T-helper 1 cell treated with Interleukin-12 subunit alpha and Interleukin-12 subunit beta and Interleukin-4 antibody, amounts not matched to agents 30 μg/mL and 1 μg/mL, for 36 hours (primary cell): ENCODE data around the gene CLOCK.

ENCODE experiments used
- H3K27ac Mint-ChIP-seq: one replicate; pipeline ENCODE4 v1.8.0; 2021; ENCODE audit warnings: mild to moderate bottlenecking, mixed read lengths
- H3K27me3 Mint-ChIP-seq: one replicate; pipeline ENCODE4 v1.8.0; 2021; ENCODE audit warnings: low read depth, mixed read lengths
- H3K36me3 Mint-ChIP-seq: one replicate; pipeline ENCODE4 v1.8.0; 2021; ENCODE audit warnings: low read depth, mixed read lengths
- H3K4me1 Mint-ChIP-seq: one replicate; pipeline ENCODE4 v1.8.0; 2021; ENCODE audit warnings: low read depth, mixed read lengths
- H3K4me3 Mint-ChIP-seq: one replicate; pipeline ENCODE4 v1.8.0; 2021; ENCODE audit warnings: mild to moderate bottlenecking, moderate library complexity, mixed read lengths
- H3K9me3 Mint-ChIP-seq: one replicate; pipeline ENCODE4 v1.8.0; 2021; ENCODE audit warnings: mixed read lengths

Gene CLOCK

DNA sequence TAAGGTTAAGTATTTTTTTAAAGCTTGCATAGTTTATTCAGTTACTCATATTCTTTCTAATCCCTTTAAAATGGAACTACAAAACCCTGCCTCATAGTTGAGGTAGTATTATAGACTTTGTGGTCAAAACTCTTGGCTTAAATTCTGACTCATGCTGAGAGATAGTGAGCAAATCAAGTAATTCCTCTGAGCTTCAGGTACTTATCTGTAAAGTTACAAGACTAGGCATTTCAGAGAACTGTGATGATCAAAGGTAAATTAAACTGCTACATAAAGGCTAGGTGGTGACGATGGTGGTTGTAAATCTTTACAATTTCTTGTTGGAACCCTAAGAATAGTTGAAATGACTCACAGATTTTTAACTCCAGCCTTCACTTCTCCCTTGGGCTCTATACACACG is 3.2 kb upstream of the CLOCK start:
- Mint-ChIP-seq H3K27ac (no peak overlapping the region), H3K9me3 (no peaks in the 10 kb centered on the region), H3K36me3 (peaks cover 2% of the 10 kb centered on the region), H3K27me3 (peaks cover 28% of the 10 kb centered on the region), H3K4me1 (peaks cover 20% of the 10 kb centered on the region), H3K4me3 (no peak overlapping the region)

DNA sequence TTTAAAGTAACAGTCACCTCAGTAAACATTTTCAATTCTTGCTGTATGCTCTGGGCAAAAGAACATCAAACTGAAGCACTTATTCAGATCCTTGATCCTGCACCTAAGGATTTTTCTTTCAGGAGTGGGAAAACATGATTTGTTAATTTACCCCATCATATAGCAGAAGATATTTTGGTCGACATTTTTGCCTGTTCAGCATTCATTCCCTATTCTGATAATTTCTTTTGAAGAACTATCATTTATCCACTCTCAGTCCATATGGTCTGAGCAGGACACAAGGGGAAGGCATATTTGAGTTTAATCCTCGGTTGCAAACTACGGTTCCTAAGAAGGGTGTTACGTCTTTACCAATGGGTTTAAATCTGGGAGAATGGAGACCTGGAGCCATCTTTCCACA is 1.2 kb upstream of the CLOCK start:
- Mint-ChIP-seq H3K4me3 (peak overlapping the region; percentile 87), H3K36me3 (peaks cover 2% of the 10 kb centered on the region), H3K27ac (no peak overlapping the region), H3K9me3 (no peaks in the 10 kb centered on the region), H3K4me1 (peaks cover 28% of the 10 kb centered on the region), H3K27me3 (peaks cover 31% of the 10 kb centered on the region)

DNA sequence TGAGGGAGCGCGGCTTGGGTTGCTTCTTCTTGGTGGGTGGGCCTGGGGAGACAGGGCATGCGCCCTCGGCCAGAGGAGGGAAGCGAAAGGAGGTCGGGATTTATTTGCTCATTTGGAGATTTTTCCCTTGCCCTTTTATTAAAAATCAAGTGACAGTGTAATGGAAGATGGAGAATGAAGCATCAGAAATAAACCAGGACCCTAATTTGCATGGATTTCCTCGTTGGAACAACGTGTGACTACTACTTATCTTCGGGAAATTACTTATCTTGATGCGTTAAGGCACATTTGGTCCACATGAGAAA is 709 bp upstream of the CLOCK start:
- H3K27ac Mint-ChIP-seq = peak overlapping the region; percentile 29
- no peaks in the 10 kb centered on the region for H3K9me3 Mint-ChIP-seq
- H3K4me1 Mint-ChIP-seq = peaks cover 28% of the 10 kb centered on the region

DNA sequence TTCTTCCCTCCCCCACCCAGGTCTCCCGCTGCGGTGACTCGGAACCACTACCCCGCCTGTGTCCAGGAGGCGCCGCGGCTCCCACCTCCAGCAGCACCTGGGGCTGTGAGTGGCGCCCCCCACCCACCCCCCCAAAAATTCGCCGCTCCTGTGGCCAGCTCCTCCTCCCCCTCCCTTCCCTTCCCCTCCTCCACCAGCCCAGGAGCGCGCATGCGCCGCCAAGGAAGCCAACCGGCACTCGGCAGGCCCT is 278 bp downstream of the CLOCK start:
- Mint-ChIP-seq H3K36me3 (peaks cover 2% of the 10 kb centered on the region), H3K9me3 (no peaks in the 10 kb centered on the region), H3K4me1 (peaks cover 28% of the 10 kb centered on the region), H3K4me3 (peak overlapping the region; percentile 87), H3K27me3 (peaks cover 31% of the 10 kb centered on the region), H3K27ac (no peak overlapping the region)

More for the DNA sequence above, 709 bp upstream of the CLOCK start:
- H3K36me3 Mint-ChIP-seq = peaks cover 2% of the 10 kb centered on the region
- peak overlapping the region; percentile 87 for H3K4me3 Mint-ChIP-seq
- peaks cover 31% of the 10 kb centered on the region for H3K27me3 Mint-ChIP-seq

DNA sequence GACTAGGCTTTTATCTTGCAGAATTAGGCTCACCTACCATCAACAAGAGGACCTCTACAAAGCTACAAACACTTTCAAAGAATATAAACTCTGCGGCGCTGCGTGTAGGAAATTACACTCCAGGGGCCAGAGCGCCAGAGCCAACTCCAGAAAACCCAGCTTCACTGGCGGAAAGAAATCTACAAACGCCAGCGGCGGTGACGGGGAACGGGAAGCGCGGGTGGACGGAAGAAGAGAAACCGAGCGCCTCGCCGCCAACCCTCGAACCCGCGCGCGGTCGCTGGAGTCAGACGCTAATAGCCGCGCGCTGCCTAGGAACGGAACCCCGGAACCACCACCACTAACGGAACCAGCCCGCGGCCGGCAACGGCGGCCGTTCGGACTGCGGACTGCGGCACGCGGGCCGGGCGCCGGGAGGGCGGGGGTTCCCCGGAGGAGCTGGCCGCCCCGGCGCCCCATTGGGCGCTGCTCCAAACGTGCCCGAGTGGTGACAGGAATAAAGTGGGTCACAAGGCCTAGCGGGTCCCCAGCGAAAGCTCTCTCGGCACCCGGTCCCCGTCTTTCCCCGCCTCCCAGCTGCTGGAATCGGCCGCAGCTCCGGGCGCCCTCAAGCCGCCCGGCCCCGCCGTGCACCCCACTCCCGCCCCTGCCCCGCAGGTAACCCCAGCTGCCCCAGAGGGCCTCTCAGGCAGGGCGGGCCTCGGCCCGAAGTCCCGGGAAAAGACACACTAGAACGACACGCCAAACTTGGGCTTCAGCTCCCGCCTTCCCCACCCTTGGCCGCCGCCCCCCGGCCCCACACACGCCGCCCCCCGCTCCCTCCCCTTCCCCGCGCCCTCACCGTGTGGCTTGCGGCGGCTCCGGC is 836 bp downstream of the CLOCK start:
- Mint-ChIP-seq H3K4me3 (peak overlapping the region; percentile 90), H3K9me3 (no peaks in the 10 kb centered on the region), H3K27me3 (peaks cover 31% of the 10 kb centered on the region), H3K27ac (peak overlapping the region; percentile 86), H3K4me1 (peaks cover 29% of the 10 kb centered on the region), H3K36me3 (peaks cover 2% of the 10 kb centered on the region)

DNA sequence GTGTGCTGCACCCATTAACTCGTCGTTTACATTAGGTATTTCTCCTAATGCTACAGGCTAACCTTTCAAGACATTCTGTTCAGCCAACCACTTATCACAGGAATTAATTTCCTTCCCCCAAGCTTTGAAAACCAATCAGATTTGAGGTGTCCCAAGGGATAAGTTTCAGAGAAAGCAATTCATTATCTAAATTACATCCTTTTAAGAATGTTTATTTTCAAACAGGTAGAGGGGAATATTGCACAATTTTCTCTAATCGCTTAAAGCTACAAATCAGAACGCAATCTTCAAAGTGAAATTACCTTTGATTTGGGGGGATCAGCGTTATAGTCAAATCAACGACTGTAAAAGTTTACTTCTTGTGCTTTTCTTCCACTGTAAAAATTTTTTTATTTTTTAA is 1.6 kb downstream of the CLOCK start:
- peaks cover 31% of the 10 kb centered on the region for H3K27me3 Mint-ChIP-seq
- H3K27ac Mint-ChIP-seq = peak overlapping the region; percentile 31
- H3K4me1 Mint-ChIP-seq = peaks cover 28% of the 10 kb centered on the region
- peak overlapping the region; percentile 90 for H3K4me3 Mint-ChIP-seq
- H3K36me3 Mint-ChIP-seq = peaks cover 2% of the 10 kb centered on the region
- H3K9me3 Mint-ChIP-seq = no peaks in the 10 kb centered on the region

DNA sequence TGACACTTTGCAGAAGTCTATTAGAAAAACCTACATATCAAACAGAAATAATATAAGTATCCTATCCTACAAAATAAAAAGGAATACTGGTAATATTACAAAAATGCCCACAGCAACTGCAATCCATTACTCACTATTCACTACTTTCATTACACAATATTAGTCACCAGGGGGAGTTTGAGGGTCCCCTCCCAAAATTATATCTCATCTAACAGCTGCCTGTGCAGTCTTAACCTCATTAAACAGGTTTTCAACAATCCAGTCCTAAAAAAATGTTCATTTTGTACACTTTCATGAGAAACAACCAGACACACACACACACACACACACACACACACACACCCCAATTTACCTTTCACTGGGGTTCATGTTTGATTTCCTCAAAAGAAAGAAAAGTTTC is 2.9 kb downstream of the CLOCK start:
- Mint-ChIP-seq H3K27me3 (peaks cover 21% of the 10 kb centered on the region), H3K36me3 (peaks cover 2% of the 10 kb centered on the region), H3K4me1 (peaks cover 30% of the 10 kb centered on the region), H3K4me3 (no peak overlapping the region), H3K27ac (no peak overlapping the region), H3K9me3 (no peaks in the 10 kb centered on the region)

DNA sequence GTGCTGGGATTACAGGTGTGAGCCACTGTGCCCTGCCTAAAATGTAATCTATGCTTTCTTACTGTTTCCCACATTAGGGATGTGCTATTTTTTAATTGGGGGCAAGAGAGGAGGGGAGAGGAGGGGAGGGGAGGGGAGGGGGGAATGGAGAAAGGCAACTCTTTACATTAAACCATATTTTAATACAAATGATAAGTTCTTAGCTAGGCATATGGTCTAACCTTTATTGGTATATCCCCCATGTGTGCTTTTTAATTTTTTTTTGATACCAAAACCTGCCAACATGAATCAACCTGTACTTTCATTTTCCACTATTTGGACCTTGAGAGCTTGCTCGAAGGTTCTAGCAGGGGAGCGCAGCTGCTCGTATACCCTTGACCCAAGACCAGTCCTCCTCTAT is 6.4 kb downstream of the CLOCK start:
- H3K4me1 Mint-ChIP-seq = peaks cover 29% of the 10 kb centered on the region
- peaks cover 4% of the 10 kb centered on the region for H3K27me3 Mint-ChIP-seq
- H3K4me3 Mint-ChIP-seq = no peak overlapping the region
- no peak overlapping the region for H3K27ac Mint-ChIP-seq
- peaks cover 2% of the 10 kb centered on the region for H3K36me3 Mint-ChIP-seq
- H3K9me3 Mint-ChIP-seq = no peaks in the 10 kb centered on the region

DNA sequence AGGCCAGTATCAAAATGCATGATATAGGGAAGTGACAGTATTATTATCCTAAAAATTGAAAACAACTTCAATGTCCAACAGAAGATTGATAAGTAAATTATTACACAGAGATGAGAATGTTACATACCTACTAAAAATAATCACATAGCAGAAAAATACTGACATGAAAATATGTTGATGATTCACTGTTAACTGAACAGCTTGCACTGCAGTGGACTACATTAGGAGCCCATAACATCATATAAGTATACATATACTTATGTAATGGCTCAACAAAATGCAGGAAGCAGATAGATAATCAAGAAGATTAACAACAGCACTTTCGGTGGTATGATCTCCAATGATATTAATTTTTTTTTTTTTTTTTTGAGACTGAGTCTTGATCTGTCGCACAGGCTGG is 7.1 kb downstream of the CLOCK start:
- peaks cover 24% of the 10 kb centered on the region for H3K4me1 Mint-ChIP-seq
- no peak overlapping the region for H3K4me3 Mint-ChIP-seq
- peaks cover 2% of the 10 kb centered on the region for H3K36me3 Mint-ChIP-seq
- H3K27me3 Mint-ChIP-seq = peaks cover 2% of the 10 kb centered on the region
- H3K27ac Mint-ChIP-seq = no peak overlapping the region
- H3K9me3 Mint-ChIP-seq = no peaks in the 10 kb centered on the region

DNA sequence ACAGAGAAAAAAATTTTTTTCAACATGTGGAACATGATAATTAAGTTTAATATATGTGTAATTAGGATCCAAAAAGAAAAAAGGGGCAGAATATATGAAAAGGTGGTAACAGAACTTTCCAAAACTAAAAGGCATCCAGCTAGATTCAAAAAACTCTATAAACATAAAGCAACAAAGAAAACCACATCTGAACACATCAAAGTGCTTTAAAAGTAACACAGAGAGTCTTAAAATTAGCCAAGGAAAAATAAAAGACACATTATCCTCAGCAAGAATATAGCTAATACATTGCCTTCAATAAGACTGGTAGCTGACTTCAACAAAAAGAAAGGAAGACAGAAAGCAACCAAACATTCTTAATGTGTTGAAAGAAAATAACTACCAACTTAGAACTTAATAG is 8.2 kb downstream of the CLOCK start:
- Mint-ChIP-seq H3K27me3 (no peaks in the 10 kb centered on the region), H3K27ac (no peak overlapping the region), H3K4me3 (no peak overlapping the region), H3K36me3 (peaks cover 8% of the 10 kb centered on the region), H3K9me3 (peaks cover 7% of the 10 kb centered on the region), H3K4me1 (peaks cover 17% of the 10 kb centered on the region)

DNA sequence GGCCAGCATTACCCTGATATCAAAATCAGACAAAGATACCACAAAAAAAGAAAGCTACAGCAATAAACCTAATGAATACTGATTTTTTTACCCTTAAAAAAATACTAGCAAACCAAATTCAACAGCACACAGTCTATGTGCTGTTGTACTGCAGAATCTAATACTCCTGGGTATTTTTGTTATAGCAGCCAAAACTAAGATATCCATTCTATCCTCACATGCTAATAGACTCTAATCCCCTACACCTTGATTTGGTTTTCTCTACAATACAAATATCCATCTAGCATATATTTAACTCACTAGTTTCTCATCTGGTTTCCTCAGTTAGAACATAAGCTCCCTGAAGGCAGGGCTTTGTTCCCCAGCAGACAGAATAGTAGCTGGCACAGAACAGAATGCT is 12.4 kb downstream of the CLOCK start:
- Mint-ChIP-seq H3K4me3 (no peak overlapping the region), H3K9me3 (peaks cover 17% of the 10 kb centered on the region), H3K27me3 (no peaks in the 10 kb centered on the region), H3K4me1 (peaks cover 14% of the 10 kb centered on the region), H3K27ac (no peak overlapping the region), H3K36me3 (peaks cover 26% of the 10 kb centered on the region)

DNA sequence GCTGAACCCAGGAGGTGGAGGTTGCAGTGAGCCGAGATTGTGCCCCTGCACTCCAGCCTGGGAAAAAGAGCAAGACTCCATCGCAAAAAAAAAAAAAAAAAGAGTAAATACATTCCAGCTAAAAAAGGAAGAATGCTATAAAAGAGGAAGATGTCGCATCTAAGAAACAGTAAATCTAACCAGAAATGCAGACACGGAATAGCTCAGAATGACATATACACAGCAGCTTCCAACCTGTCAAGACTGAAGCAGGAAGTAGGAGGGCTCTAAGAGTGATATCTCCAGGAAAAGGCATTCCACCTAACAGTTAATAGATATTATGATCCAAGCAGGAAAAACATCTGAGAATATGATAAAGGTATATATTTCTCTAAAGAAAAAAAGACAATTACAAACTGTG is 16.0 kb downstream of the CLOCK start:
- Mint-ChIP-seq H3K27me3 (no peaks in the 10 kb centered on the region), H3K4me1 (no peaks in the 10 kb centered on the region), H3K9me3 (peaks cover 18% of the 10 kb centered on the region), H3K4me3 (no peak overlapping the region), H3K27ac (no peak overlapping the region), H3K36me3 (peaks cover 24% of the 10 kb centered on the region)

DNA sequence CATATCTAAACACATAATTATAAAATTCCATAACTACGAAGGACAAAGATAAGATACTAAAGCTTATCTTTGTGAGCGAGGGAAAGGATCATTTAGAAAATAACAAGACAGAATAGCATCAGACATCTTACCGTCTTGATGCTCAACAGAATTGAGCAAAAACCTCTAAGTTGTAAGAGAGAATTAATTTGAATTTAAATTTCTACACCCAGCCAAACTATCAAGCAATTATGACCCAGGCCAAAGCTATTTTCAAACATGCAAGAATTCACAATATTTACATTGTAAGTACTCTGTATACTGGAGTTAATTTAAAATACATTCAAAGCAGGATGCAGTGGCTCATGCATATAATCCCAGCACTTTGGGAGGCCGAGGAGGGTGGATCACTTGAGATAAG is 16.5 kb downstream of the CLOCK start:
- no peak overlapping the region for H3K27ac Mint-ChIP-seq
- H3K27me3 Mint-ChIP-seq = no peaks in the 10 kb centered on the region
- H3K4me1 Mint-ChIP-seq = no peaks in the 10 kb centered on the region
- no peak overlapping the region for H3K4me3 Mint-ChIP-seq
- peaks cover 24% of the 10 kb centered on the region for H3K36me3 Mint-ChIP-seq
- peaks cover 18% of the 10 kb centered on the region for H3K9me3 Mint-ChIP-seq

DNA sequence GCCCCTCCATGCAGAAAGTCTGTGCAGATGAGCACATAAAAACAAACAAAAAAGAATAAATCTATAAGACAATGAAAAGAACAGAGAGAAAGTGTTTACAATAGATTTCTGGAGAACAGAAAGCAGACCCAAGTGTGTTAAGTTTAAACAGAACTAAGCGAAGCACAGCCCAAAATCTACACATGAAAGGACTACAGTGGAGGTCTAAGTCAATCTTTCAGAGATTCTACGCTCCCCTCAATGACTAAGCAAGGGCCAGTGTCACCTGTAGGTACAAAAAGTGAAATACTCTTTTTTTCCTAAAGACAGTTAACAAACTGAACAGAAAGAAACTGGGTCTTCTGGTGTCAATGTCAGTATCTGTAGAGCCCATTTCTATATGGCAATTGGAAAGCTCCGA is 18.2 kb downstream of the CLOCK start:
- no peaks in the 10 kb centered on the region for H3K27me3 Mint-ChIP-seq
- H3K27ac Mint-ChIP-seq = no peak overlapping the region
- peaks cover 11% of the 10 kb centered on the region for H3K9me3 Mint-ChIP-seq
- peaks cover 18% of the 10 kb centered on the region for H3K36me3 Mint-ChIP-seq
- no peak overlapping the region for H3K4me3 Mint-ChIP-seq
- no peaks in the 10 kb centered on the region for H3K4me1 Mint-ChIP-seq

DNA sequence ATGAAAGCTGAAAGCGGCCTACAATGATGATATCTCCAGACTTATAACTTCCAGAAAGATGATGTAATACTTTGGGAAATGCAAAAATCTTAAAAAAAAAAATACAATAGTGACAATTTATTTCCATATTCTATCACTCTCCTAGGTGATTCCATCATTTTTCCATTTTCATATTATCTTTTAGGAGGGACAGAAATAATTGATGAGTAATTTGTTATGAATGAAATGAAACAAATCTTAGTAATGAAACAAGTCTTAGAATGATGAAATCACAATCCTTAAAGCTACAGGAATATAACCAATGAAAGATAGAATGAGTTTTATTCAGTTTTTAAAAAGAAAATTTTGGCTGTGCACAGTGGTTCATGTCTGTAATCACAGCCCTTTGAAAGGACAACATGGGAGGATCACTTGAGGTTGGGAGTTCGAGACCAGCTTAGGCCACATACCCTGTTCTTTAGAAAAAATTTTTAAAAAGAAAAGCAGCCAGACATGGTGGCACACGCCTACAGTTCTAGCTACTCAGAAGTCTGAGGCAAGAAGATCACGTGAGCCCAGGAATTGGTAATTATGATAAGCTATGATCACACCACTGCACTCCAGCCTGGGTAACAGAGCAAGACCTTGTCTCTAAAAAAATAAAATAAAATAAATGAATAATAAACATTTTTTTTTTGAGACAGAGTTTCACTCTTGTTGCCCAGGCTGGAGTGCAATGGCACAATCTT is 21.7 kb downstream of the CLOCK start:
- H3K36me3 Mint-ChIP-seq = peaks cover 5% of the 10 kb centered on the region
- no peak overlapping the region for H3K27ac Mint-ChIP-seq
- H3K9me3 Mint-ChIP-seq = peaks cover 8% of the 10 kb centered on the region
- no peak overlapping the region for H3K4me3 Mint-ChIP-seq
- H3K4me1 Mint-ChIP-seq = no peaks in the 10 kb centered on the region
- H3K27me3 Mint-ChIP-seq = no peaks in the 10 kb centered on the region
